ENCODE data around the gene LRRFIP1. TPM values are rescaled to one million over a fixed set of nuclear protein-coding genes. Genes with fewer than 3 reads are reported as not detected.
"Not testable (repeated sequence)": the region's sequence is repeated elsewhere in the genome, so short reads cannot be mapped to it uniquely, and the experiment has no call there.

Gene LRRFIP1
- total RNA-seq, 4 donors from 2014 or later: 98.5 to 147 (median 122) TPM

DNA sequence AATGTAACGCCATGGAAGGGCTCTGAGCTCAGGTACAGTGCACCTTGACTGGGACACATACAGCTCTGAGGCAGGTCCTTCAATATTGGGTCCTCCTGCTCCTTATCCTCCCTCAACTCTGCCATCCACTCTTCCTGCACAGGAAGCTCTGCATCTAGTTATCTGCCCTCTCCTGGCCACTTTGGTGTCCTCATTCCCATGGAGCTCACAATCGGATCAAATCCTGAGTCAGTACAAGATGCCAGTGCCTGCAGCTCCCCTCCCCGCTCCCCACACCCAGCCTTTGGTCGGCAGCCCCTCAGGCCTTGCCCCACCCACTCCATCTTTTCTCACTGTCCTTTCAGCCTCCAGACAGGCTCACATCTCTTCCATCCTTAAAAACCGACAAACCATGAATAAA lies 58.0 kb downstream of the LRRFIP1 start:
- Histone ChIP-seq H3K4me1 (peaks cover 20 to 61% (median 45%) of the 10 kb centered on the region in 4 donors), H3K4me3 (no peak overlapping the region), H3K27ac (no peak overlapping the region), H3K9me3 (no peaks in the 10 kb centered on the region), H3K36me3 (no peaks in the 10 kb centered on the region), H3K27me3 (no peaks in the 10 kb centered on the region)
- TF ChIP-seq EP300 (IDR thresholded peaks at IDR 0.05; ENCODE audit: low read depth) (no peak), POLR2A (IDR thresholded peaks at IDR 0.05) (no peak), CTCF (IDR thresholded peaks at IDR 0.05) (peak in 4 of 5 experiments; percentile 14 to 35 (median 28))
- 80 to 82% methylated on average over 4 to 5 of the region's 5 CpGs for WGBS, 2 donors (ENCODE audit: low coverage in 1 of 2)
- no peak for DNase-seq
- in situ Hi-C loops (cut with MboI; ENCODE audit: low pct_ligation_motif_present in 1 of 4, low pct_unique_long_range_greater_than_20kb in 1 of 4, low sequenced_read_pairs in 3 of 4) (no loop called here), intact Hi-C loops (cut with DNase I; ENCODE audit: low total_unique reads) (loop anchor here (5.0 kb wide), 1 partner anchor 52 kb away; no protein-coding TSS in a partner anchor)

- intact Hi-C loops (cut with DNase I; ENCODE audit: low total_unique reads) (loop anchor here (5.0 kb wide), 1 partner anchor 51 kb away; no protein-coding TSS in a partner anchor), in situ Hi-C loops (cut with MboI; ENCODE audit: low pct_ligation_motif_present in 1 of 4, low pct_unique_long_range_greater_than_20kb in 1 of 4, low sequenced_read_pairs in 3 of 4) (no loop called here)
- Histone ChIP-seq H3K4me3 (no peak overlapping the region), H3K9me3 (no peaks in the 10 kb centered on the region), H3K4me1 (peaks cover 20 to 61% (median 48%) of the 10 kb centered on the region in 4 donors), H3K36me3 (no peaks in the 10 kb centered on the region), H3K27me3 (no peaks in the 10 kb centered on the region), H3K27ac (peak overlapping the region; percentile 92 to 98 (median 94))
- no peak for TF ChIP-seq CTCF (IDR thresholded peaks at IDR 0.05)
- TF ChIP-seq POLR2A (IDR thresholded peaks at IDR 0.05): no peak
- TF ChIP-seq POLR2AphosphoS5 (IDR thresholded peaks at IDR 0.05): no peak
- TF ChIP-seq EP300 (IDR thresholded peaks at IDR 0.05; ENCODE audit: low read depth): no peak
- DNase-seq: no peak
- WGBS, 2 donors (ENCODE audit: low coverage in 1 of 2): 92% methylated on average over 11 of the region's 11 CpGs; no CpG with 5 or more reads in 1 of the 2 donors
Observed at GRCh38 chr2:237686659-237687136, 59.3 kb downstream of the LRRFIP1 start.

DNA sequence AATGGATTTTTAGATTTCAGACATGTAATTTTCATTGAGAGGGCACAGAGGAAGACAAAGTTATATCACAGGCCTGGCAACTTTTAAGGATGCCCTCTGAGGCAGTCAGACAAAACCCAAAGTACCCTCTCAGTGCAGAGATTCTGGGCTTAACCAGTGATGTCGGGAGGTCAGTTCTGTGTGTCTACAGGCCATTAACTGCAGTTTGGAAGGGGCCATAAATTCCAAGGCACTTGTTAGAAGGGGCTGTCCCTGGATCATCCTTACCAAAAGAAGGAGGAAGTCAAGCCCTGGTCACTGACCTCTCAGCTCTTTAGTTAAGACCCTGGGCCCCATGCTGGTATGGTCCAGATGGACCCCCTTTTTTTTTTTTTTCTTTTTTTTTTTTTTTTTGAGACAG lies 60.7 kb downstream of the LRRFIP1 start:
- Histone ChIP-seq H3K4me1 (peaks cover 20 to 53% (median 44%) of the 10 kb centered on the region in 4 donors), H3K4me3 (no peak overlapping the region), H3K9me3 (no peaks in the 10 kb centered on the region), H3K27ac (peak overlapping the region; percentile 92 to 98 (median 94)), H3K27me3 (no peaks in the 10 kb centered on the region), H3K36me3 (no peaks in the 10 kb centered on the region)
- no peak for TF ChIP-seq CTCF (IDR thresholded peaks at IDR 0.05)
- DNase-seq: no peak
- WGBS, 2 donors (ENCODE audit: low coverage in 1 of 2): 41% methylated on average over 1 of the region's 1 CpG; no CpG with 5 or more reads in 1 of the 2 donors
- intact Hi-C loops (cut with DNase I; ENCODE audit: low total_unique reads) (loop anchor here (5.0 kb wide), 1 partner anchor 49 kb away; no protein-coding TSS in a partner anchor), in situ Hi-C loops (cut with MboI; ENCODE audit: low pct_ligation_motif_present in 1 of 4, low pct_unique_long_range_greater_than_20kb in 1 of 4, low sequenced_read_pairs in 3 of 4) (no loop called here)

DNA sequence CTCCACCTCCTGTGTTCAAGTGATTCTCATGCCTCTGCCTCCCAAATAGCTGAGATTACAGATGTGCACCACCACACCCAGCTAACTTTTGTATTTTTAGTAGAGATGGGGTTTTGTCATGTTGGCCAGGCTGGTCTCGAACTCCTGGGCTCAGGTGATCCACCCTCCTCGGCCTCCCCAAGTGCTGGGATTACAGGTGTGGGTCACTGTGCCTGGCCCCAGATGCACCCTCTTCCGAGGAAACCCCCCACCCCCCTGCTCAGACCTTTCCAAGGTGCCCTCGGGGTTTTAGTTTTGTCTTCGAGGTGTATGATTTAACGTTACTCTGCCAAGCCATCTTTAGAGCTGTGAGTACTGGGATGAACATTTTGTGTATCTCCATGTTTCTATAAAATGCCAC lies 61.2 kb downstream of the LRRFIP1 start:
- in situ Hi-C loops (cut with MboI; ENCODE audit: low pct_ligation_motif_present in 1 of 4, low pct_unique_long_range_greater_than_20kb in 1 of 4, low sequenced_read_pairs in 3 of 4); H3K4me3 ChIP-seq; H3K36me3 ChIP-seq; DNase-seq; H3K27me3 ChIP-seq; H3K9me3 ChIP-seq: not testable (repeated sequence)
- peak overlapping the region; percentile 92 to 98 (median 94) for H3K27ac ChIP-seq
- intact Hi-C loops (cut with DNase I; ENCODE audit: low total_unique reads): loop anchor here (5.0 kb wide), 1 partner anchor 49 kb away; no protein-coding TSS in a partner anchor
- WGBS, 2 donors (ENCODE audit: low coverage in 1 of 2): 86 to 96% methylated on average over 4 to 6 of the region's 6 CpGs
- peaks cover 16 to 54% (median 47%) of the 10 kb centered on the region in 4 donors for H3K4me1 ChIP-seq
